PC-9 (cell line): Measurements from ENCODE around the gene VASH2. TPM values are rescaled to one million over a fixed set of nuclear protein-coding genes. Genes with fewer than 3 reads are reported as not detected.

ENCODE experiments used
- BruUV-seq: library from RNA; stranded (reverse); fragments of 400-500 nt; replicated peaks from 2 replicates; lab custom pipeline; 2021; lab: Mats Ljungman, UMichigan
- CTCF ChIA-PET: fragments of 300-600 bp; sonication (Branson Sonifier 250); formaldehyde crosslinking; loops from one replicate; lab custom pipeline; 2022; ENCODE audit warnings: antibody characterized with exemption; lab: Charles Lee
- POLR2A ChIA-PET: fragments of 300-600 bp; sonication (Branson Sonifier 250); formaldehyde crosslinking; loops from one replicate; lab custom pipeline; 2022; ENCODE audit warnings: antibody characterized with exemption; ENCODE audit not compliant: unreplicated experiment; lab: Charles Lee
- DNase-seq, 2 experiments: peaks; one replicate each; pipeline versions ENCODE4 v3.0.0 to v3.0.0-alpha.2; 2015 to 2022; ENCODE audit warnings: mixed read lengths in 1 of 2
- H2AFZ ChIP-seq: fragments of 200-600 bp; sonication (generic); 2 replicates; pipeline ENCODE4 v1.8.1; 2017; ENCODE audit warnings: antibody characterized with exemption
- H3F3A ChIP-seq: fragments of 200-600 bp; sonication (generic); 2 replicates; pipeline ENCODE4 v1.8.1; 2017; ENCODE audit warnings: antibody characterized with exemption, mild to moderate bottlenecking, low read depth; ENCODE audit not compliant: insufficient read depth
- H3K27ac ChIP-seq: fragments of 200-600 bp; sonication (generic); 2 replicates; pipeline ENCODE4 v1.6.1; 2016; ENCODE audit warnings: mixed run types
- H3K27me3 ChIP-seq: fragments of 200-600 bp; sonication (generic); 2 replicates; pipeline ENCODE4 v1.6.1; 2016; ENCODE audit warnings: low read depth, mixed run types; ENCODE audit not compliant: insufficient read depth
- H3K36me3 ChIP-seq: fragments of 200-600 bp; sonication (generic); 2 replicates; pipeline ENCODE4 v1.6.1; 2016; ENCODE audit warnings: low read depth, mixed run types
- H3K4me1 ChIP-seq: fragments of 200-600 bp; sonication (generic); replicated peaks from 2 replicates; pipeline ENCODE4 v1.6.1; 2016; ENCODE audit warnings: mixed run types; ENCODE audit not compliant: insufficient read depth
- H3K4me2 ChIP-seq: fragments of 200-600 bp; sonication (generic); 2 replicates; pipeline ENCODE4 v1.6.1; 2017; ENCODE audit warnings: mixed run types
- H3K4me3 ChIP-seq: fragments of 200-600 bp; sonication (generic); 2 replicates; pipeline ENCODE4 v1.6.1; 2016; ENCODE audit warnings: mixed run types
- H3K79me2 ChIP-seq: fragments of 200-600 bp; sonication (generic); 2 replicates; pipeline ENCODE4 v1.6.1; 2017; ENCODE audit warnings: low read depth, mixed run types
- H3K9me2 ChIP-seq: fragments of 200-600 bp; sonication (generic); 2 replicates; pipeline ENCODE4 v1.8.1; 2017; ENCODE audit warnings: mild to moderate bottlenecking; ENCODE audit not compliant: insufficient read depth
- H3K9me3 ChIP-seq: fragments of 200-600 bp; sonication (generic); 2 replicates; pipeline ENCODE4 v1.8.1; 2016; ENCODE audit warnings: low read depth; ENCODE audit not compliant: insufficient read depth
- H4K20me1 ChIP-seq: fragments of 200-600 bp; sonication (generic); 2 replicates; pipeline ENCODE4 v1.8.1; 2017; ENCODE audit not compliant: insufficient read depth
- CTCF ChIP-seq: fragments of 200-600 bp; sonication (generic); conservative IDR thresholded peaks from 2 replicates; pipeline ENCODE4 v1.6.1; 2017; ENCODE audit warnings: mixed run types, antibody characterized with exemption, mild to moderate bottlenecking, moderate library complexity
- EZH2 ChIP-seq: fragments of 200-600 bp; sonication (generic); IDR thresholded peaks from 2 replicates; pipeline ENCODE4 v1.8.0; 2017; ENCODE audit warnings: antibody characterized with exemption, low read depth
- intact Hi-C: fragments of 100-400 bp; cut with micrococcal nuclease; formaldehyde crosslinking; loops from one replicate; pipeline ENCODE4 v1.10.0; 2022; ENCODE audit not compliant: unreplicated experiment
- total RNA-seq: library from RNA; stranded (reverse); gene quantifications from 2 replicates; pipeline ENCODE4 v1.2.3, GENCODE V29; 2021

Gene VASH2
- total RNA-seq, 1 experiment from 2014 or later: not detected

- H2AFZ ChIP-seq: no peak overlapping the region
- no peak overlapping the region for H3K27ac ChIP-seq
- no peak for TF ChIP-seq CTCF
- TF ChIP-seq EZH2: no peak
- H4K20me1 ChIP-seq: no peaks in the 10 kb centered on the region
- ChIA-PET CTCF (no interaction called here), POLR2A (no interaction called here)
- H3K36me3 ChIP-seq: no peaks in the 10 kb centered on the region
- no peaks in the 10 kb centered on the region for H3K9me2 ChIP-seq
- H3K27me3 ChIP-seq: no peaks in the 10 kb centered on the region
- no peak overlapping the region for H3K4me2 ChIP-seq
- no TSS peak for BruUV-seq
- no peak overlapping the region for H3K4me3 ChIP-seq
- no peaks in the 10 kb centered on the region for H3K4me1 ChIP-seq
- intact Hi-C loops: no loop called here
- no peaks in the 10 kb centered on the region for H3K79me2 ChIP-seq
- no peaks in the 10 kb centered on the region for H3F3A ChIP-seq
- DNase-seq: no peak
- H3K9me3 ChIP-seq: no peaks in the 10 kb centered on the region
Measured at GRCh38 chr1:212981571-212982328, 31.4 kb downstream of the VASH2 start.

GRCh38 chr1:212982430-212983152 lies 32.2 kb downstream of the VASH2 start:
- Histone ChIP-seq H3F3A (no peaks in the 10 kb centered on the region), H3K27me3 (no peaks in the 10 kb centered on the region), H3K4me3 (no peak overlapping the region), H3K9me2 (no peaks in the 10 kb centered on the region), H4K20me1 (no peaks in the 10 kb centered on the region), H3K9me3 (no peaks in the 10 kb centered on the region), H3K27ac (no peak overlapping the region), H3K4me2 (no peak overlapping the region), H3K36me3 (no peaks in the 10 kb centered on the region), H3K79me2 (no peaks in the 10 kb centered on the region), H3K4me1 (no peaks in the 10 kb centered on the region), H2AFZ (no peak overlapping the region)
- BruUV-seq: no TSS peak
- CTCF ChIA-PET: no interaction called here
- intact Hi-C loops: no loop called here
- TF ChIP-seq EZH2 (no peak), CTCF (no peak)
- DNase-seq: no peak
- POLR2A ChIA-PET: no interaction called here

GRCh38 chr1:212983482-212983881 lies 33.1 kb downstream of the VASH2 start:
- intact Hi-C loops: no loop called here
- BruUV-seq: no TSS peak
- TF ChIP-seq EZH2: no peak
- TF ChIP-seq CTCF: no peak

More at GRCh38 chr1:212983482-212983881, 33.1 kb downstream of the VASH2 start:
- Histone ChIP-seq H2AFZ (no peak overlapping the region), H3K4me1 (no peaks in the 10 kb centered on the region), H3K4me3 (no peak overlapping the region), H3K27ac (no peak overlapping the region), H4K20me1 (no peaks in the 10 kb centered on the region), H3K27me3 (no peaks in the 10 kb centered on the region), H3K79me2 (no peaks in the 10 kb centered on the region), H3F3A (no peaks in the 10 kb centered on the region), H3K4me2 (no peak overlapping the region), H3K9me3 (no peaks in the 10 kb centered on the region), H3K9me2 (no peaks in the 10 kb centered on the region), H3K36me3 (no peaks in the 10 kb centered on the region)
- CTCF ChIA-PET: no interaction called here
- DNase-seq: no peak
- POLR2A ChIA-PET: no interaction called here
